Measurements from ENCODE around the gene TWNK. TPM values are rescaled to one million over a fixed set of nuclear protein-coding genes. Genes with fewer than 3 reads are reported as not detected.
"Not testable (repeated sequence)": the region's sequence is repeated elsewhere in the genome, so short reads cannot be mapped to it uniquely, and the experiment has no call there.

The TWNK gene
- total and polyA plus RNA-seq, 2 donors from 2014 or later, result 3.8 to 8.9 TPM

GRCh38 chr10:100970914-100971811, 16.2 kb upstream of the TWNK start:
- H3K4me3 ChIP-seq (ENCODE audit: low read length in 3 of 3), result peak overlapping the region in 2 of 3 donors; percentile 9 to 76
- FAIRE-seq, result no peak

GRCh38 chr10:100972115-100972903, 15.0 kb upstream of the TWNK start:
- H3K27ac ChIP-seq (ENCODE audit: low read depth in 2 of 2, low read length in 2 of 2), result no peak overlapping the region
- no peaks in the 10 kb centered on the region for H3K27me3 ChIP-seq (ENCODE audit: control insufficient read depth, insufficient read depth, low read length)
- no peak overlapping the region for H3K9ac ChIP-seq (ENCODE audit: low read length in 3 of 3)
- H3K9me3 ChIP-seq (ENCODE audit: control insufficient read depth in 2 of 3, insufficient read depth in 1 of 3, low read length in 3 of 3), result no peaks in the 10 kb centered on the region
- intact Hi-C loops (cut with DNase I), result no loop called here
- peaks cover 0 to under 1% (median under 1%) of the 10 kb centered on the region in 3 donors for H3K36me3 ChIP-seq (ENCODE audit: control insufficient read depth in 2 of 3, insufficient read depth in 3 of 3, low read length in 3 of 3)
- DNase-seq, result no peak
- TF ChIP-seq CTCF (IDR thresholded peaks at IDR 0.05; ENCODE audit: borderline replicate concordance, extremely low read depth, insufficient read depth), result no peak
- FAIRE-seq, result no peak
- H3K4me1 ChIP-seq (ENCODE audit: control insufficient read depth in 2 of 3, insufficient read depth in 2 of 3, low read depth in 1 of 3, low read length in 3 of 3), result peaks cover 5 to 24% (median 24%) of the 10 kb centered on the region in 3 donors
- H3K4me3 ChIP-seq (ENCODE audit: low read length in 3 of 3), result no peak overlapping the region

More at GRCh38 chr10:100970914-100971811, 16.2 kb upstream of the TWNK start:
- peaks cover 5 to 24% (median 24%) of the 10 kb centered on the region in 3 donors for H3K4me1 ChIP-seq (ENCODE audit: control insufficient read depth in 2 of 3, insufficient read depth in 2 of 3, low read depth in 1 of 3, low read length in 3 of 3)
- H3K9ac ChIP-seq (ENCODE audit: low read length in 3 of 3), result no peak overlapping the region
- intact Hi-C loops (cut with DNase I), result no loop called here
- peaks cover 0 to 4% (median 0%) of the 10 kb centered on the region in 3 donors for H3K36me3 ChIP-seq (ENCODE audit: control insufficient read depth in 2 of 3, insufficient read depth in 3 of 3, low read length in 3 of 3)
- H3K9me3 ChIP-seq (ENCODE audit: control insufficient read depth in 2 of 3, insufficient read depth in 1 of 3, low read length in 3 of 3), result no peaks in the 10 kb centered on the region
- no peaks in the 10 kb centered on the region for H3K27me3 ChIP-seq (ENCODE audit: control insufficient read depth, insufficient read depth, low read length)
- peak in 3 of 5 donors; percentile 43 to 50 (median 49) for DNase-seq
- no peak for TF ChIP-seq CTCF (IDR thresholded peaks at IDR 0.05; ENCODE audit: borderline replicate concordance, extremely low read depth, insufficient read depth)
- H3K27ac ChIP-seq (ENCODE audit: low read depth in 2 of 2, low read length in 2 of 2), result peak overlapping the region; percentile 8 to 47

GRCh38 chr10:100972904-100973535, 14.3 kb upstream of the TWNK start:
- intact Hi-C loops (cut with DNase I), result no loop called here
- H3K36me3 ChIP-seq (ENCODE audit: control insufficient read depth in 2 of 3, insufficient read depth in 3 of 3, low read length in 3 of 3), result peaks cover 0 to 8% (median 5%) of the 10 kb centered on the region in 3 donors
- DNase-seq (no peak), FAIRE-seq (no peak)
- no peaks in the 10 kb centered on the region for H3K9me3 ChIP-seq (ENCODE audit: control insufficient read depth in 2 of 3, insufficient read depth in 1 of 3, low read length in 3 of 3)
- H3K4me3 ChIP-seq (ENCODE audit: low read length in 3 of 3), result no peak overlapping the region
- TF ChIP-seq CTCF (IDR thresholded peaks at IDR 0.05; ENCODE audit: borderline replicate concordance, extremely low read depth, insufficient read depth), result no peak
- no peak overlapping the region for H3K9ac ChIP-seq (ENCODE audit: low read length in 3 of 3)
- H3K27ac ChIP-seq (ENCODE audit: low read depth in 2 of 2, low read length in 2 of 2), result no peak overlapping the region
- H3K27me3 ChIP-seq (ENCODE audit: control insufficient read depth, insufficient read depth, low read length), result no peaks in the 10 kb centered on the region
- H3K4me1 ChIP-seq (ENCODE audit: control insufficient read depth in 2 of 3, insufficient read depth in 2 of 3, low read depth in 1 of 3, low read length in 3 of 3), result peaks cover 5 to 24% (median 24%) of the 10 kb centered on the region in 3 donors

GRCh38 chr10:100975397-100975796, 11.9 kb upstream of the TWNK start:
- H3K4me1 ChIP-seq (ENCODE audit: control insufficient read depth in 2 of 3, insufficient read depth in 2 of 3, low read depth in 1 of 3, low read length in 3 of 3), result peaks cover 5 to 16% (median 14%) of the 10 kb centered on the region in 3 donors
- H3K9me3 ChIP-seq (ENCODE audit: control insufficient read depth in 2 of 3, insufficient read depth in 1 of 3, low read length in 3 of 3); H3K27ac ChIP-seq (ENCODE audit: low read depth in 2 of 2, low read length in 2 of 2); DNase-seq; H3K27me3 ChIP-seq (ENCODE audit: control insufficient read depth, insufficient read depth, low read length); H3K9ac ChIP-seq (ENCODE audit: low read length in 3 of 3); FAIRE-seq; H3K4me3 ChIP-seq (ENCODE audit: low read length in 3 of 3); intact Hi-C loops (cut with DNase I): not testable (repeated sequence)
- H3K36me3 ChIP-seq (ENCODE audit: control insufficient read depth in 2 of 3, insufficient read depth in 3 of 3, low read length in 3 of 3), result peaks cover 0 to 27% (median 16%) of the 10 kb centered on the region in 3 donors
